Mucosa of stomach (tissue), 1 donor: ENCODE results near the gene ARHGDIG.

Source experiments
- H3K27me3 ChIP-seq: one replicate; pipeline ENCODE4 v1.7.0; 2013; ENCODE audit warnings: mild to moderate bottlenecking, low read length; ENCODE audit not compliant: control insufficient read depth, insufficient read depth
- H3K36me3 ChIP-seq: one replicate; pipeline ENCODE4 v1.7.0; 2013; ENCODE audit warnings: low read length; ENCODE audit not compliant: control insufficient read depth, insufficient read depth
- H3K4me1 ChIP-seq: one replicate; pipeline ENCODE4 v1.7.0; 2013; ENCODE audit warnings: mild to moderate bottlenecking, low read length; ENCODE audit not compliant: control insufficient read depth, insufficient read depth
- H3K4me3 ChIP-seq: one replicate; pipeline ENCODE4 v1.7.0; 2013; ENCODE audit warnings: low read length
- H3K9ac ChIP-seq: one replicate; pipeline ENCODE4 v1.7.0; 2013; ENCODE audit warnings: mild to moderate bottlenecking, low read length, moderate library complexity
- H3K9me3 ChIP-seq: one replicate; pipeline ENCODE4 v1.7.0; 2013; ENCODE audit warnings: mild to moderate bottlenecking, low read length, moderate library complexity; ENCODE audit not compliant: control insufficient read depth
- donor health status: Pancreatic carcinoma.

ARHGDIG gene

DNA sequence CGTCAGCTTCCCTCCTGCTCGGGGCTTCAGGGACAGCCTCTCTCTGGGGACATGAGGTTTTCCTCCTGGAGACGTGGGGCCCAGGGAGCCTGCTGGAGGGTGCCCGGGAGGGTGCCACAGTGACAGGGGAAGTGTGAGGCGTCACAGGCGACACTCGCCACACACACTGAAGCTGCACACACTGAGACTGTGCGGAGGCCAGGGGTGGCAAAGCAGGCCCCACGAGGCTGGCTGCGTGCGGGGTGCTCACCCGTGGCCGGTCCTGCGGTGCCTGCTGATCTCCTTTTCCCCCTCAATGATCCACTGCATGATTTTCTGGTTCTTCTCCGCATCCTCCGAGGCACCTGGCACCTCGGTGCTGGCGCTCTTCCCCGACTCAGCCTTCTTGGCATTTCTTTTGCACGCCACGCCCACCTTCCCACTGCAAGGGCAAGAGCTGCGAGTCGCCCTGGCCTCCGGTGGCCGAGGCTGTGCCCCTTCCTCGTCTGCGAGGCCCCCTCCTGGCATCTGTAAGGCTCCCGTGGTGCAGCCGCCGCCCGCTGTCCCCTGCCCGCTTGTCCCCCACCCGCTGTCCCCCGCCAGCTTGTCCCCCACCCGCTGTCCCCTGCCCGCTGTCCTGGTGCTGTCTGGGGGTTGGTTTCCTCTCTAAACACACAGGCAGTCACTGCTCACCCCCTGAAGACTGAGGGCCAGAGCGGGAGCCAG, 16.6 kb downstream of the ARHGDIG start:
- H3K4me1 ChIP-seq, result no peaks in the 10 kb centered on the region
- no peaks in the 10 kb centered on the region for H3K27me3 ChIP-seq
- H3K9ac ChIP-seq, result no peak overlapping the region
- H3K36me3 ChIP-seq, result no peaks in the 10 kb centered on the region
- no peak overlapping the region for H3K4me3 ChIP-seq
- H3K9me3 ChIP-seq, result no peaks in the 10 kb centered on the region

DNA sequence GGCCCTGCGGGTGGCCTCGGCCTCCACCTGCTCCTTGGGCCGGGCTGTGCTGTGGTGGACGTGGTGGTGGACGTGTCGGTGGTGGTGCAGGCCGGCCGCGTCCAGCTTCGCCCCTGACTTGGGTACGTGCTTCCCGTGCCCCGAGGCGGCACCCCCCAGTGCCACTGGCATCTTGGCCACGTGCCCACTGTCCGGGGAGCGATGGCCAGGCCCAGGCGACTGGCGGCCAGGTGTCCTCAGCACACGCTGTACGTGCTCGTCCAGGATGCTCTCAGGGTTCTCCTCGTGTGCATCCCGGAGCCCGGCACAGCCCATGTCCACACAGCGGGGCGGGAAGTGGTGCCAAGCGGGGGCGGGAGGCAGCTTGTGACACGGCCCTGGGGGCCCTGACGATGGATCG, 17.4 kb downstream of the ARHGDIG start:
- H3K4me1 ChIP-seq, result no peaks in the 10 kb centered on the region
- H3K4me3 ChIP-seq, result no peak overlapping the region
- H3K27me3 ChIP-seq, result no peaks in the 10 kb centered on the region
- H3K36me3 ChIP-seq, result no peaks in the 10 kb centered on the region
- no peak overlapping the region for H3K9ac ChIP-seq
- no peaks in the 10 kb centered on the region for H3K9me3 ChIP-seq

- no peak overlapping the region for H3K4me3 ChIP-seq
- H3K36me3 ChIP-seq, result no peaks in the 10 kb centered on the region
- H3K9ac ChIP-seq, result no peak overlapping the region
- no peaks in the 10 kb centered on the region for H3K9me3 ChIP-seq
- no peaks in the 10 kb centered on the region for H3K4me1 ChIP-seq
- H3K27me3 ChIP-seq, result no peaks in the 10 kb centered on the region
Observed at GRCh38 chr16:301235-301634, 20.8 kb downstream of the ARHGDIG start.

- Histone ChIP-seq H3K9me3 (no peaks in the 10 kb centered on the region), H3K27me3 (no peaks in the 10 kb centered on the region), H3K4me1 (no peaks in the 10 kb centered on the region), H3K9ac (no peak overlapping the region), H3K36me3 (no peaks in the 10 kb centered on the region), H3K4me3 (no peak overlapping the region)
Observed at GRCh38 chr16:301950-302349, 21.6 kb downstream of the ARHGDIG start.

- Histone ChIP-seq H3K9me3 (no peaks in the 10 kb centered on the region), H3K4me3 (no peak overlapping the region), H3K9ac (no peak overlapping the region), H3K27me3 (no peaks in the 10 kb centered on the region), H3K36me3 (peaks cover 5% of the 10 kb centered on the region), H3K4me1 (no peaks in the 10 kb centered on the region)
Observed at GRCh38 chr16:303760-304505, 23.5 kb downstream of the ARHGDIG start.

GRCh38 chr16:305916-306626, 25.7 kb downstream of the ARHGDIG start:
- Histone ChIP-seq H3K36me3 (peaks cover 5% of the 10 kb centered on the region), H3K9ac (no peak overlapping the region), H3K27me3 (no peaks in the 10 kb centered on the region), H3K4me1 (no peaks in the 10 kb centered on the region), H3K4me3 (no peak overlapping the region), H3K9me3 (no peaks in the 10 kb centered on the region)

GRCh38 chr16:306911-307370, 26.6 kb downstream of the ARHGDIG start:
- Histone ChIP-seq H3K9me3 (no peaks in the 10 kb centered on the region), H3K36me3 (peaks cover 5% of the 10 kb centered on the region), H3K4me3 (no peak overlapping the region), H3K27me3 (no peaks in the 10 kb centered on the region), H3K9ac (no peak overlapping the region), H3K4me1 (no peaks in the 10 kb centered on the region)

DNA sequence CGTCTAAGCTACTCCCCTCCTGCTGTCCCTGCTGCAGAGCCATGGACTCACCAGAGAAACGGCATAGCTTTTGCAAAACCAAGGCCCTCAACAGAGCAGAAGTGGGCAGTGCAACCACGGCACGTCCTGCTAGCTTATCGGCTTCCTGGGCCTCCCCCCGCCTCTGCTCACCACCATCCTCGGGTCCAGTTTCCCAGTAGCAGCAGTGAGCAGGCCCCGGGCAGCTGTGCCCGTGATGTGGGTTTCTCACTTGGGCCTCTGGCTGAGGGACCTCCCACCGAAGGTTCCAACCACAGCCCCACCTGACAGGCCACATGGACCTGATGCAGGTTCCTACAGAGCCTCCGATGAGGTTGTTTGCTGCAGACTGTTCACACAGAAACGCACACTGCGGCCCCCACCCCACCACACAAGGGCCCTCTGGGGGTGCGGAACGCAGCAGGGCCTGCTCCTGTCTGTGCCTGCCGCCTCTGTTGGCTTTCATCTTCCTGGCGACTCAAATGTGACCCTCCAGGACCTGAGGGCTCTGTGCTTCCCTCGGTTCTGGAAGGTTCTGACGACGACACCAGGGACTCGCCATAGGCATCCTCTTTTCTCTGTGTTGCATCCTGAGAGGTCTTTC, 27.4 kb downstream of the ARHGDIG start:
- no peak overlapping the region for H3K9ac ChIP-seq
- H3K4me1 ChIP-seq, result no peaks in the 10 kb centered on the region
- no peaks in the 10 kb centered on the region for H3K9me3 ChIP-seq
- H3K27me3 ChIP-seq, result no peaks in the 10 kb centered on the region
- H3K36me3 ChIP-seq, result peaks cover 7% of the 10 kb centered on the region
- no peak overlapping the region for H3K4me3 ChIP-seq

DNA sequence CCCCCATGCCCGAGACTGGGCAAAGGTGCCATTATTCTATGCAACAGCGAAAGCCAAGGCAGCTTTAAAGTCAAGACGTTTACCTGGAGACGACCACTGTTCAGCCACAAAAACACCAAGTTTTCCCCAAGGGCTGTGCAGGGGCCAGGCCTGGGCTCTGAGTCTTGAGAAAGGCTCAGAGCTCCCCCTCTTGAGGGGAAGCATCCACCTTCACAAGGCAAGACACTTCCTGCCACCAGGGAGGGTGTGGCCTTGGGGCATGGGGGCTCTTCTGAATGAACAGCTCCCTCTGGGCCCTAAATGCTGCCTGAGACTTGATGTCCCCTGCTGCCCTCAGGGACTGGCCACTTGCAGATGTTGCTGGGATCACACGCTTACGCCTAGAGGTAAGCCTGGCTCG, 29.1 kb downstream of the ARHGDIG start:
- no peaks in the 10 kb centered on the region for H3K27me3 ChIP-seq
- no peak overlapping the region for H3K4me3 ChIP-seq
- no peaks in the 10 kb centered on the region for H3K4me1 ChIP-seq
- H3K9ac ChIP-seq, result no peak overlapping the region
- H3K9me3 ChIP-seq, result no peaks in the 10 kb centered on the region
- H3K36me3 ChIP-seq, result peaks cover 20% of the 10 kb centered on the region

- Histone ChIP-seq H3K9ac (no peak overlapping the region), H3K4me3 (no peak overlapping the region), H3K27me3 (no peaks in the 10 kb centered on the region), H3K36me3 (peaks cover 20% of the 10 kb centered on the region), H3K9me3 (no peaks in the 10 kb centered on the region), H3K4me1 (no peaks in the 10 kb centered on the region)
Observed at GRCh38 chr16:311725-312124, 31.3 kb downstream of the ARHGDIG start.

- no peak overlapping the region for H3K9ac ChIP-seq
- H3K36me3 ChIP-seq, result peaks cover 15% of the 10 kb centered on the region
- H3K4me3 ChIP-seq, result no peak overlapping the region
- H3K9me3 ChIP-seq, result no peaks in the 10 kb centered on the region
- no peaks in the 10 kb centered on the region for H3K4me1 ChIP-seq
- no peaks in the 10 kb centered on the region for H3K27me3 ChIP-seq
Observed at GRCh38 chr16:314351-314750, 34.0 kb downstream of the ARHGDIG start.
